Measurements from ENCODE around the gene ALPI.

DNA sequence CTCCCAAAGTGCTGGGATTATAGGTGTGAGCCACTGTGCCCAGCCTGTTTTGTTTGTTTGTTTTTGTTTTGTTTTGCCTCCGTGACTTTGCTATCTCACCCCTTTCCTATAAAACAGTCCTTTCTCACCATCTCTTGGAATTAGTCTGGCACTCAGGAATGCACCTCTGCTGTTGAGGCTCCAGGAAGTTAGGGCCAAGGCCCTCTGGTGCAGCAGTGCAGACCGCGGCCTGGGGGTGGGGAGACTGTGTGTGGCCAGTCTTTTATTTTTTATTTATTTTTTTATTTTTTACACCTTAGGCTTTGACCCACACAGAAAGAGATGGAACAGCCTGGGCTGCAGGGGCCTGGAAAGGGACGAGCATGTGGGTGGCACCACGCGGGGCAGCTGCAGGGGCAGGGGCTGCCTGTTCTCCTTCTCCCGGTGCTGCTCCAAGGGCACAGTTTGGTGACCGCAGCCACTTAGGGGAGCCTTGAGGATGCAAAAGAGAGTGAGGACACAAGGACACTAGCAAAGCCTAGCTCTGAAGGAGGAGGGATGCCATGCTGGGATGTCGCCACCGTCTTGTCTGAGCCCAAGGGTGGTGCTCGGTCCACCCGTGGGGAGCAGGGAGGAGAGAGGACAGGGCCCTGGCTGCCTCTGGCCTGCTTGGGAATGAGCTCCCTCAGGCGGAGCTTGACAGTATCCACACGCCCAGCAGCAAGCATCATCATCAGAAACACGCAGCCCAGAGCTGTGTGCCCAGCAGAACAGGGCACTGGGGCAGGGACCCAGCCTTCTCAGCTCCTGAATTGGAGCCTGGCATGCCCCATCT is 19.4 kb upstream of the ALPI start:
- TF ChIP-seq CTCF (IDR thresholded peaks at IDR 0.05) (no peak), POLR2A (IDR thresholded peaks at IDR 0.05) (no peak)
